H4 (cell line): ENCODE data around the gene IQCM. TPM values are rescaled to one million over a fixed set of nuclear protein-coding genes. Genes with fewer than 3 reads are reported as not detected.

ENCODE experiments used
- DNase-seq: peaks from one replicate; pipeline ENCODE4 v3.0.0-alpha.2; 2015; ENCODE audit warnings: low spot score
- total RNA-seq: library from RNA; depleted of rRNA; stranded (reverse); fragments of >200 nt; shearing (Covaris generic); gene quantifications from 2 replicates; pipeline ENCODE4 v1.2.3, GENCODE V29; 2014

The IQCM gene
- total RNA-seq, 1 experiment from 2014 or later = not detected

DNA sequence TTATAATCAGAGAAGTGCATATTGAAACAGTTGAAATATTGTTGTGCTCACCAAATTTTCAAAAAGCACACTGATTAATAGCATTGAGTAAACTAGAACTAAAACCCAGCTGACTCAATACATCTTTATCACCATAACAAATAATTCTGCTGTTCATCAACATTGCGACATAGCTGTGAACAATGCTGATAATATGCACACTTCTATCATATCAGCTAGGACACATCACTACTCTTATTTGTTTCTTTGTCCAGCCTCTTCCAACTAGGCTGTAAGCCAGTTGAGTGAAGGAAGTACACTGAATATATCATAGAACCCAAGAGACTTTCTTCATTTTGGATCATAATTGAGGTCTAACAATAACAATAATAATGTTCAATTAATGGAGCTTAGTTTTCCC is 349.7 kb downstream of the IQCM start:
- no peak for DNase-seq

DNA sequence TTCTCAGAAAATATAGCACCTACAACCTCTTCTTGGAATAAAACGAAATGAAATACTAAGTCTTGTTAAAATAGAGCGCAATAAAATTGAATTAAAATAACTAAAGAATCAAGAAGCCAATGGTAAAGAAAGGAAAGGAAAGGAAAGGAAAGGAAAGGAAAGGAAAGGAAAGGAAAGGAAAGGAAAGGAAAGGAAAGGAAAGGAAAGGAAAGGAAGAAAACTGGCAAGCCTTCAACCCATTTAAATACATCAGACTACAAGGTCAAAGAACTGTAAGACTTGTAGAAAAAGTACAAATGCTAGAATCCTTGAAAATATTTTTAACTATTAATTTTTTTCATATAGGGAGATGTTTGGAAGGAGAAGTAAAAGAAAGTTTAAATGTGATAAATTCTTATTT is 372.1 kb downstream of the IQCM start:
- no peak for DNase-seq

DNA sequence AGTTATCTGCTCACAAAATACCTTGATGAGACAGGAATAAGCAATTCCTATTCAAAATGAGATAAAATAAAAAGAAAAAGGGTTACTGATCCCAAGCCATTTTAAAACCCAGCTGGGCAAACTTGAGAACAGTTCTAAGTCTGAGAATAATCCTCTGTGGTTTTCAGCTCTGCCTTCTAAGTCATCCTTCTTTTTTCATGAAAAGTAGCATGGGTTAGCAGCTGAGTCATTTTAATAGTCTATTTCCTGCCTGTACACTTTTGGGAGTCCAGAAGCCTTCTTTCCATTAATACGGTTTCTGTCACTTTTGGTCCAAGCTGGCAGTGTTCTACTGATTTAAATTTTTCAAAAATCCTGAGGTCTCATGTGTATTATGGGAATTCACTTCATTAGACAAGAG is 374.3 kb downstream of the IQCM start:
- DNase-seq = peak; percentile 74

DNA sequence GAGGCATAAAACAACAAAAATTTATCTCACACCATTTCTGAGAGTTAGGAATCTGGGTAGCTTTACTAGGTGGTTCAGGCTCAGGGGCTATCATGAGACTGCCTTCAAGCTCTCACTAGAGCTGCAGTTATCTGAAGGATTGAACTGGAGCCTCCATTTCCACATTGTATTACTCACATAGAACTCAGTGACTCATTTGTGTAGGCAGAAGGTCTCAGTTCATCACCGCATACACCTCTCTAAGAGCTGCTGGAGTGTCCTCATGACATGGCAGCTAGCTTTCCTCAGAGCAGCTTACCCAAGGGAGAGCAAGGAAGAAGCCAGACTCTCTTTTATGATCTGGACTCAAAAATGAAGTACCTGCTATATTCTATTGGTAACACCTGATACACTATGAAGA is 389.2 kb downstream of the IQCM start:
- no peak for DNase-seq

DNA sequence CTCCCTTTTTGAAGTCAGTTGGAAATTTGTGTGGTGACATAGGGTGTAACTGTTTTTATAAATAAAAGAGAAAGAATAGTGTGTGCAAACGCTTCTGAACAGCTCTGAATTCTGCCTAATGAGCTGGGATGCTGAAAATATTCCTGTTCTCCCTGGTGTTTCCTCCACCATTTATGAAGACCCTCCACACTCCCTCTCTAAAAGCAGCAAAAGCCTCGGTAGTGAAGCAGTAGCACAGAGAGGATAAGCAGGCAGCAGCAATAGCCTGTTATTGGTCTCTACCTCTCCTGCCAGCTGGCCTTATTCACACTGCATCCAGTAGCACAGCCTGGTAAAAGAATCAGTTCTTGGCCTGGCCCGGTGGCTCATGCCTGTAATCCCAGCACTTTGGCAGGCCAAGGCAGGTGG is 406.1 kb downstream of the IQCM start:
- DNase-seq = peak; percentile 16

DNA sequence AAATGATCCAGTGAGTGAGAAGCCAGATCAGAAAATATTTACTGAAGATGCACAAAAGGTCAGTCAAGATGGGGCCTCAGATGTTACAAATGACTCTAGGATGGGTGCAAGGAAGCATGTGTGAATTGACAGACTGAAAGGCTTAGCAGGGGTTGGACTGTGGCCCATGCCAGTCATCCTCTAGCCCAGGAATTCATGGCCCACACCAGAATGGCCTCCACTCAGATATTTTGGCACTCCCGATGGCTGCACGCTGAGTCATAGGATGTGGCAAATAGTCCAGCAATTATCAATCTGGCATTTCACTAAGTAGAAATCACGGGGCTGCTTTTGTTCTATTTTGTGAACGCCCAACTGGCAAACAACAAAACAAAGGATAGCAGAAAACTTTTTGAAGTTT is 406.5 kb downstream of the IQCM start:
- peak; percentile 90 for DNase-seq

DNA sequence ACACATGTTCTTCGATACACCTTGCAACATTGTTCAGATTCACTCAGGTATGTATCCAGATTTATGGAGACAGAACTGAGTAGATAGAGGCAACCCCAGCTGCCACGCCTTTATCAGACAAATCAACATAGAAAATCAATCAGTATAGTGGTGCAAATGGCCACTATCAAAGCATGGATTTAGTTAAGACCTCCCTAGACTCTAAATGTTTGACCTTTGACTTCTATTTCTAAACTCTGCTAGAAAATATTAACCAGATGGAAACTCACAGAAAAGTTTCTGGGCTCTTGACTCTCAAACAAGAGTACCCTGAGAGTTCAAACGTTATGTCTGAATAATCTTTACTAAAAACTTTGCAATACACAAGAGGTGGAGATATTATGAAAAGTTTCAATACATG is 411.5 kb downstream of the IQCM start:
- no peak for DNase-seq

DNA sequence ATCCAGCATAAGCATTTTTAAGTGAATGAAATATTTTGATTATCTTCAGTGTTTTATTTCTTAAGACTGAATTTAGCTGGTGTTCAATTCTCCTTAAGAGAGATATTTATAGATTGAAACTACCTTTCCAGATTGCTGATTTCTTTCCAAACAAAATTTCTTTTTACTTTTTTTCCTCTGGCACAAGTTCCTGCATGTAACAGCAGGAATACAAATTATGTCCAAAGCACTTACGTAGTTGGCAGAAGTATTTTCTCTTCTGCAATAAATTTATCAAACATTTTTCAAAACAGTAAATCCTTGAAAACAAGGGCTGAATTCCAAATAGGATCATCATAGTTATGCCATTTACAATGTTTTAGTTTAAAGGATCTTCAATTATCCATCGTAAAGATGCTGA is 412.6 kb downstream of the IQCM start:
- no peak for DNase-seq

DNA sequence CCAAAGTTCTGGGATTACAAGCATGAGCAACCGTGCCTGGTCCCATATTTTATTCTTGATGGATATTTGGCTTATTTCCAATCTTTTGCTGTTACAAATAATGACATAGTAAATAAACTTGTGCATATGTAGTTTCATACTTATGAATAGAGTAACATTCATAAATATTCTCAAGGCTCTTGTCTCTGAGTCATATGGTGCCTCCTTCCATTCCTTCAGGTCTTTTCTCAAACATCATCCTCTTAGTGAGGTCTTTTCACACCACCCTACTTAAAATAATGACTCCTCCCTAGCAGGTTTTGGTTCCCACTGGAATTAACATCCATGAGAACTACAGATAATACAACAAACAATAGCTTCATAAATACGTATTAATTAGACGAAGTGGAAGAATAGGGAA is 416.6 kb downstream of the IQCM start:
- DNase-seq = no peak

DNA sequence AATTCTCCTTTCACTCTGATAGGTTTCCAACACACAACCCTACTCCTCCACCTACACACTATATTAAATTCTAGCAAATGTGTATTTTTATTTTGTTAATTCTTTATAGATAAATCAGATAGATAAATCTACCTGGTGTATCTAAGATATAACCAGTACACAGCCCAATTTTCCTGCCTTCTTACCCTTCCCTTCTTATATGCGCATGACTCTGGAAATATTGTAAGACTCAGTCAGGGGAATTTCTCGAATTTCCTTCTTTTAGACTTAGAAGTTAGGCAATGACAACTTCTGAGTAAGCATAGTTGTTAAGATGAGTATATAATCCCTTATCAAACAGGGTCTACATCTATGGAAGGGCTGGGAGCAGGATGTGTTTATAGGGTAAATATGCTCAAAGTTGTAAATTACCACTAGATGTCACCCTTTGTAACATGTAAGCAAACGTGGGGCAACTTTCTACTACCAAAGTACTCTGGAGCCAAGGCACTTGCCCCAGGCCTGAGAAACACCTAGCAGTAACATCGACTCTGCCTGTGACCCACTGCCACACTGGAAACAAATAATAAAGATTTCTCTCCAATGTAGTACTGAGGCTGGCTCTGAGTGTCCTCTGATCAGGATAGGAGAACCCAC is 444.7 kb downstream of the IQCM start:
- peak; percentile 75 for DNase-seq

DNA sequence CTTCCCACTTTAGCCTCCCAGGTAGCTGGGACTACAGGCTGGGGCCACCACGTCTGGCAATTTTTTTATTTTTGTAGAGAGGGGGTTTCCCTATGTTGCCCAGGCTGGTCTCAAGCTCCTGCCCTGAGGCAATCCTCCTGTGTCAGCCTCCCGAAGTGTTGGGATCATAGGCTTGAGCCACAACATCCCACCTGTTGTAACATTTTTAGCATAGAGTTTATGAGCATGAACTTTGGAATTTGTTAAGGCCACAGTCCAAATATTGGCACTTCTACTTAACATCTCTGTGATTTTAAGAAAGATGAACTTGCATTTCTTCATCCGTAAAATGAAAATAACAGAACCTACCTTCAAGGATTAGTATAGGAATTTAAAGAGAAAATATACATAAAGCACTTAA is 445.6 kb downstream of the IQCM start:
- no peak for DNase-seq

DNA sequence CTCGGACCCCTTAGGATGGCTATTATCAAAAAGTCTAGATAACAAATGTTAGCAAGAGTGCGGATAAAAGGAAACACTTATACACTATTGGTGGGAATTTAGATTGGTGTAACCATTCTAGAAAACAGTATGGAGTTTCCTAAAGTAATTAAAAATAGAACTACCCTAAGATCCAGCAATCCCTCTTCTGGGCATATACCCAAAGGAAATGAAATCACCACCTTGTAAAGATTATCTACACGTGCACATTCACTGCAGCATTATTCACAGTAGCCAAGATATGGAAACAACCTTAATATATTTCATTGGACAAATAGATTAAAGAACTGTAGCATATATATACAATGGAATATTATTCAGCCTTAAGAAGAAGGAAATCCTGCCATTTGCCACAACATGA is 462.4 kb downstream of the IQCM start:
- DNase-seq = no peak

DNA sequence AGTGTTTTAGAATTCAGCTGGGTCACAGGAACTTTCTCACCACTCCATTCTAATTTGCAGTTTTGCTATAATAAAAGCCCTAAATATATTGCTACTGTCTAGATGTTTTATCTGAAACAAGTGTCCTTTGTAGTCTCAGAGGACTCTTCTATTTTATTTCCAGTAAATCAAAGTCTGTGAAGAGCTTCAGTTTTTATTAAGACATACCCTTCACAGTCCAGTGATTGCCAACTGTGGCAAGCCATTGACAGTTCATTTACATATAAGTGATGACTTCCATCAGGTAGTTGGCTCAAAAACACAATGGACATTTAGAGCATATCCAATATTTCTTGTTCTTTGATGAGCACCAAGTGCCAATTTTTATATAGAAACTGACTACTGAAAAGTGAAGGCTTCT is 466.1 kb downstream of the IQCM start:
- DNase-seq = no peak

DNA sequence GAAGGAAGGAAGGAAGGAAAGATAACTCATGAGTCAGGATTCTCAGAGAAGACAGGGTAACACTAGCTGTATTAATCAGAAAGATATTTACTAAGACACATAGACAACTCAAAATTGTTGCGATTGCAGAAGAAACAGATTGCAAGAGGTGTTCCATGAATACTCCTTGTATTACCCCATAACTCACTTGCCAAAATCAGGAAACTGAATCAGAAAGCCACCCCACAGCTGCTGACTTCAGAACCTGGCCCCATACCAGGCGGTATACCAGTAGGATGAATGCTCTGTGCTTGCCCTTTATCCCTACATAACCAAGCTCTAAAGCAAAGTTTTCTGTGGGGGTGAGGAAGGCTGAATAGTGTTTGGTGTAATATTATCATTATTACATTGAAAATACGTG is 468.5 kb downstream of the IQCM start:
- no peak for DNase-seq

DNA sequence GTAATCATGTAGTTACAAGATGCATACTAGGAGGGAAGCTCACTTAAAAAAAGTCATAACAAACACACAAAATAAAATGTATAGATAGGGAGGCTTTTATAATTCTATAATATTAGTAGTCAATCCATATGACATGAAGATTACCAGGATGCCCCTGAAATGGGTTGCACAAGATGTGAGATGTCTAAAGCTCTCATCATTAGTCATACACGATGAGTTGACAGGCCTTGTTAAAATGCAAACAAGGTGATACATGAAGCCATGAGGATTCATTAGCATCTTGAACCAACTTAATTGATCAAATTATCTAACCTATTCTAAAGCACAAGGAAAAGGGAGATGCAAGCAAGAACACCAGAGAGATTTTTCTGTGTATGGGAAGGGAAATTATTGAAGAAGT is 470.2 kb downstream of the IQCM start:
- no peak for DNase-seq

DNA sequence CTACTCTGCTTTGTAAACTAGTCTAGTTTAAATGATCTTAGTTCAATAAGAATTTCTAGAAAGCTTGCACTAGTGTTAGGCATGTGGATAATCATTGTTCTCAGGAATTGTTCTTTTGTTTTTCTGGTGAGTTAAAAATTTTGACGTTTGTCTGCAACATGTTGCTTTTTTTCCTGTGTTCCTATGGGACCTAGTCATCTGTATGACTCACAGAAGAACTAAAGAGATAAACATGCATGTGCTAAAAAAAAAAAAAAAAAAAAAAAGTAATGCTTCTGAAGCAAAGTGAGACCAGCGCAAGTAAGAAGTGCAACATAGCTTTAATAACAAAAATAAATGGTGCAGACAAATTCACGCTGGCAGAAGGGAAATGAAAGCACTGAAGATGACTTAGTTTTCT is 471.2 kb downstream of the IQCM start:
- peak; percentile 33 for DNase-seq

DNA sequence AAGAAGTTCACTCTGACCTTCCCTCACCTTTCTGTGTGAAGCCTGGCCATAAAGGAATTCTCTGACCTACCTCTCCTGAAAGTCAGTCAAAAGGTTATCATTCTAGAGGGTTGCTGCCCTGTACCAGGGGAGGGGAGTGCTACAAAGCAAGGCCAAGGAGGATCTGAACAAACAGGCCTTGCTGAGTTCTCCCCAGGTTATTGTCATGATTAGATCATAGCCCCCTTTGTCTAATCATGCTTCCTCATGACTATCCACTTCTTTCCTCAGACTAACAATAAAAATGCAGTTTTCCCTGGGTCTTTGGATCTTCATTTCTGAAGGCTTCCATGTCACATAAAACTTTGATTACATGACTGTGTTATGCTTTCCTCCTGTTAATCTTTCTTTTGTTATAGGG is 472.0 kb downstream of the IQCM start:
- DNase-seq = no peak

DNA sequence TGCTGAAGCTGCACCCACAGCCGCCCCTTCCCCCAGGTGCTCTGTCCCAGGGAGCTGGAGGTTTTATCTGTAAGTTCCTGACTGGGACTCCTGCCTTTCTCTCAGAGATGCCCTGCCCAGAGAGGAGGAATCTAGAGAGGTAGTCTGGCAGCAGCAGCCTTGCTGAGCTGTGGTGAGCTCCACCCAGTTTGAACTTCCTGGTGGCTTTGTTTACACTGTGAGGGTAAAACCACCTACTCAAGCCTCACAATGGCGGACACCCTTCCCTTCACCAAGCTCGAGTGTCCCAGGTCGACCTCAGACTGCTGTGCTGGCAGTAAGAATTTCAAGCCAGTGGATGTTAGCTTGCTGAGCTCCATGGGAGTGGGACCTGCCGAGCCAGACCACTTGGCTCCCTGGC is 474.5 kb downstream of the IQCM start:
- peak; percentile 9 for DNase-seq

DNA sequence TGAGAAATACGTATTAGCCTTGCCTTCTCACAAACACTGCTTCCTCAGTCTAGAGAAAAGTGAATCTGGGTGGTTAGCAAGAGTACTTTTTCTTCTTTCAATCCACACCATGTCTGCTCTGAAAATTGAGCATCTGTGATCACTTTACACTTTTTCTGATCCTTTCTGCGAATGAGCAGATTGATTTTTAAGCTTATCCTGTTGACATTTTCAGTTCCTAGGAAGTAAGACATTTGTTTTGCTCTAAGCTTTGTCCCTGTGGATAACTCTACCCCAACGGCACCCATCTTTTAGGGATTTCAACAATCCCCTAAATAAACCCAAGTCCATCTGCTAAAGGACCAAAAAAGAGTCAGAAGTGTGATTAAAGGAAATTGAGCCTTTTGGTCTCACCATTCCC is 487.5 kb downstream of the IQCM start:
- DNase-seq = no peak

DNA sequence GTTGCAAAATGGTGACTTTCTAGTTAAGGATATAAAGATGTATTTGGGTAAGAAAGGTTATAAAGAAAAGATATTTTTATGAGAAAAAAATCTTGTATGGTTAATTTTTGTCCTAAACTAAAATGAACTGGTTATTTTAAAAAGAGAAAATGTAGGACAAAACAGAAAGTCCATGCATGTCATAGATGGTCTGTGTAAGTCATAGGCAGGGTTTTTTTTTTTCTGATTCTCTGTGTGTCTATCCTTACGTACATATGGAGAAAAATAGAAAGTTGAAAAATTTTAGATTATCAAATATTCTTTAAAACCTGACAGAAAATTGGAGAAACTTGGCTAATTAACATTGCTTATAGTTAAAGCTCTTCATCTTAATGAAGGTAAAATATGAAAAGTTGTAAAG is 493.4 kb downstream of the IQCM start:
- DNase-seq = no peak

DNA sequence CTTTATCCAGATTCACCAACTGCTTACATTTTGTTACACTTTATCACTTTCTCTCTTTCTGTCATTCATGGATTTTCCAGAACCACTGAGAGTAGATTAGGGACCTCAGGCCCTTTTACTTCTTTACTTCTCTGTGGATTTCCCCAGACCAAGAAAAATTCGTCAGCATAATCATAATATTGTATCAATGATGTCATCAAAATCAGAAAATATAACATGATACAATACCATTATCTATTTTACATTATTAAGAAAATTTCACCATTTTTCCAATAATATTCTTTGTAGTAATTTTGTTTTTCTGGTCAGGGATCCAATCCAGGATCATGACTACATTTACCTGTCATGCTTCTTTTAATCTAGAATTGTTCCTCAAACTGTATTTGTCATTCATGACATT is 494.2 kb downstream of the IQCM start:
- no peak for DNase-seq

DNA sequence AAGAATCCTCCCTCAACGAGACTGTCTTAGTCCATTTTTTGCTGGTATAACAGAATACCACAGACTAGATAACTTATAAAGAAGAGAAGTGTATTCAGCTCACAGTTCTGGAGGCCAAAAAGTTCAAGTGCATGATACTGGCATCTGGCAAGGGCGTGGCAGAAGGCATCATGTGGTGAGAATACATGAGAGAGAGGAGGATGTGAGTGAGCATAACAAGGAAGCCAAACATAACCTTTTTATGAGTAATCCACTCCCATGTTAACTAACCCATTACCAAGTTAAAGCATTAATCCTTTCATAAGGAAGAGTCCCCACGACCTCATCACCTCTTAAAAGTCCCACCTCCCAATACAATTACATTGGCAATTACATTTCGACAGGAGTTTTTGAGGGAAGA is 504.6 kb downstream of the IQCM start:
- no peak for DNase-seq

DNA sequence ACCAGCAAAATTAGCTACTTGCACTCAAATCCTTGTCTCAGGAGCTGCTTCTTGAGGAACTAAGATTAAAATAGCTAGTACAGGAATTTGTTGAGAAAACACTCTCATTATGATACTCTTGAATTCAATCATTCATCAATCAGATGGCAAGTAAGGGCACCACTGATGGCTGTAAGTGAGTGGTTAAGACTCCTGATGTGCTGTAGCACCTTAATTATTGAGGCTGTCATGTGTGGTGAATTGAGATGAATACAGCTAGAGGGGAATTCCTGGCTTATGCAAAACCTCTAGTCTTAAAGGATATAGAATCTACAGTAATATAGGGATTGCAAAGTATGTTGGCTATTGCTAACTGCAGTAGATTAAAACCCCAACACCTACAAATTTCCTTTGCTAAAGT is 509.1 kb downstream of the IQCM start:
- no peak for DNase-seq
